Measurements from ENCODE around the gene PAK5. TPM values are rescaled to one million over a fixed set of nuclear protein-coding genes. Genes with fewer than 3 reads are reported as not detected.
"Not testable (repeated sequence)": the region's sequence is repeated elsewhere in the genome, so short reads cannot be mapped to it uniquely, and the experiment has no call there.

PAK5 gene
- polyA plus RNA-seq, 4 donors, result 0.27 to 0.60 (median 0.52) TPM

DNA sequence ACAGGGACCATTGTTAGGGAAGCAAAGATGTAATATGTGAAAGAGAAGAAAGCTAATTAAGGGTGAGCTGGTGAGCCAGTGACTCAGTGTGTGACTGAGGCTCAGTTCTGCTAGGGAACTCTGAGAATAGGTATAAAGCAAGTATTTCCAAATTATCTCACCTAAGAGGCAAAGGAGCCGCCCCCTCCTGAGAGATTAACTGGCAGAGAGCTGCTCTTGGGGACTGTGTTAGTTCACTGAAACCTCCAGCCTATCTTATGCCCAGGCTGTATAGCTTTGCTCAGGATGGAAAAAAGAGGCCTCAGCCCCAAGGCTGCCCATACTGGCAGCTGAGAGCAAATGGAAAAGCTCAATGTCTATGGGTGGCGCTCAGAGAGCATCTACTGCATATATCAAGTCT, 152.0 kb downstream of the PAK5 start:
- DNase-seq (ENCODE audit: low read depth in 4 of 4, low spot score in 3 of 4), result no peak

DNA sequence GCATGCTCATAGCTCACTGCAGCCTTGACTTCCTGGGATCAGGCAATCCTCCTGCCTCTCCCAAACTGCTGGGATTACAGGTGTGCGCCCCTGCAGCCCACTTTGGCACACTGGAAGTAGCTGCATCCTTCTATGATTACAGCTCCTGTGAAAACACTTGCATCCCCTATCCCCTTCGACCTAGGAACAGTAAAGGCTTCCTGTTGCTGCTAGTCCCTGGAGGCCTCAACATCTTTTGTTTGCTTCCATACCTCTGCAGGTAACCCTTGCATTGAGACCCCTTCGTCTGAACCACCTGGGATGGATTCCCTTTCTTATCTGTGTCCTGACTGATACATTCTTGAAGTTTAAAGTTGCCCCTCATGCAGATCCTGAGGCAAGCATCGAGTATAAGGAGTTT, 152.4 kb downstream of the PAK5 start:
- no peak for DNase-seq (ENCODE audit: low read depth in 4 of 4, low spot score in 3 of 4)

DNA sequence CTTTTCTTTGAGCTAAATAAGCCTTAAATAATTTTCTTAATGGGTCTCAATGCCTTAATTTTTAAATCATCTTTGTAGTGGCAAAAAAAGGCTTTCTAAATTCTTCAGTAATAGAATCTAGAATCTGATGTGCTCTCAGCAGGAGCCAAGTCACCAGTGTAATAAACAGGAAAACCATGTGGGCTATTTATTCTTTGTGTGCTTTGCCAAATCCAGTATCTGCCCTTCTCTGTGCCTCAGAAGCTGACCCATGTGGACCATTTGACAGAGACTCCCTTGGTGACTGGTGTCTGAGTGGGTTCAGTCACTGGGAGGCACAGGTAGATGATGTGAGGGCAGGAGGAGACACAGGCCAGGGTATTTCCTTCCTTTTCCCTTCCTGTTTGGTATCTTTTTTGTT, 152.9 kb downstream of the PAK5 start:
- DNase-seq (ENCODE audit: low read depth in 4 of 4, low spot score in 3 of 4), result no peak

- no peak for DNase-seq (ENCODE audit: low read depth in 4 of 4, low spot score in 3 of 4)
Measured at GRCh38 chr20:9685011-9685410, 153.9 kb downstream of the PAK5 start.

DNA sequence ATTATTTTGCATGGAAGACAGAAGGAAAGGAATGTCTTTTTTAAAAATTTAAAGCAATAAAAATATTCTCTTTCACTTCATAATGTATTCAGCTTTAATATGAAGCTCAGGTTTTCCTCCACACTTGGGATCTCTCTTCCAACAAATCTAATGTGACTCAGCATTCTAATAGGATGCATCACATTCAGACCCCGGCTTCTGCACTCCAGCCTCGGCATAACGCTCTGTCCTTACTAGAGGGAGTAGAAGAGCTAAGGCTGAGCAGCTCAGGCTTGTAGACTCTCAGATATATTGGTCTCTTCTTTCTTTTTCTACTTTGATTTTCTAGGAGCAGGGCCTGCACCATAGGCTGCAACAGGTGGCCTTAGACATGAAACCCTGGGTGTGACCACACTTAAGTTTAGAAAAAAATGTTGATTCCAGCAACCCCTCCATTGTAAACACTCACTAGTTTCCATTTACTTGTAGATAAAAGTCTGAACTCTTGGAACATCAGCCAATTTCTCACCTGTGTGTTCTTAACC, 161.7 kb downstream of the PAK5 start:
- DNase-seq (ENCODE audit: low read depth in 4 of 4, low spot score in 3 of 4), result no peak

DNA sequence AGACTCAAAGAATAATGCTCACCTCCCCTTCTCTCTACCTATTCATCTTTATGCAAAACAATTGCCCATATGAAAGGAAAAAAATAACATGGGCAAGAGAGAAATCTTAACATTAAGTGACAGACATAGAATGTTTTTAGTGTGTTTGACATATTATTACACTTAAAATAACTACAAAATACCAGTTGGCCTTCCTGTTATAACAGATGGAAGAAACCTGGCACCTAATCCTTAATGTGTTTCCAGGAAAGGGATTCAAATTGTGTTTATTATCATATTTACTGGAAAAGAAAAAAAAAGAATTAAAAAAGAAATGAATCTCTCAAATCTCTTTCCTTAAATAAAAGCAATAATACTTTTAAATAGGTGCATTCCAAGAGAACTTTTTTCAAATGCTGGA, 165.9 kb downstream of the PAK5 start:
- DNase-seq (ENCODE audit: low read depth in 4 of 4, low spot score in 3 of 4), result no peak

- DNase-seq (ENCODE audit: low read depth in 4 of 4, low spot score in 3 of 4), result no peak
Measured at GRCh38 chr20:9672027-9672426, 166.8 kb downstream of the PAK5 start.

GRCh38 chr20:9668381-9668780, 170.5 kb downstream of the PAK5 start:
- no peak for DNase-seq (ENCODE audit: low read depth in 4 of 4, low spot score in 3 of 4)

GRCh38 chr20:9663423-9663822, 175.5 kb downstream of the PAK5 start:
- no peak for DNase-seq (ENCODE audit: low read depth in 4 of 4, low spot score in 3 of 4)

GRCh38 chr20:9660236-9660868, 178.5 kb downstream of the PAK5 start:
- peak; percentile 8 to 25 (median 17) for DNase-seq (ENCODE audit: low read depth in 4 of 4, low spot score in 3 of 4)

DNA sequence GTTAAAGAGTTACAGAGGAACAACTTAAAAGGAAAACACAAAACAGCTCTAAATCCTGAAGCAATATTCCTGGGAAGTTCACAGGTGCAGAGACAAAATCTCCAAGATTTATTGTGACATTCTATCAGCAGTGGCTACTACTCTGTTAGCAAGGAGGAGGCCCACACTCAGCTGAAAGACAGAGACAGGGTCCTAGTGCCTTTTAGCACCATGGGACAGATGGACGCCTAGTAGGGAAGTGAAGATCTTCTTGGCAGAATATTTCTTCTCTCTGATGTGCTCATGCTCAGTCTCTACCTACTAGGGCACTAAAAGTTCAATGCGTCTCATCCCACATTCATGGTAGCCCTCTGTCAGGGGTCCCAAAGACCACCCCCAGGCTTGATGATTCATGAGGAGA, 191.1 kb downstream of the PAK5 start:
- no peak for DNase-seq (ENCODE audit: low read depth in 4 of 4, low spot score in 3 of 4)

DNA sequence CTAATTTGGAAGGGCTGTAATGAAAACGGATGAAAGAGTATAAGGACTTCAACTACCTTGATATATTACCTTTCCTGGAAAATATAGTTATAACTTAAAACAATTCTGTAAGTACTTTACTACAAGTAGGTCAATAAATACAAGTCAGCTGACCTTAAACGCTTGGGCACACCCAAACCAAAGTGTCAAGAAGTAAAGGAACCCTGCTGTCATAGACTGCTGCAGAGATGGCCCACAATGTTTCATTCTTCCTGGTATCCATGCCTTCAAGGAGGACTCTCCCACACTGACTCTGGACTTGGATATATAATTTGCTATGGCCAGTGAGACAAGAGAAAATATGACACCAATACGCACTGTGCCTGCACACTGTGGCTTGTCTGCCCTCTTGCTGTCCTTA, 192.5 kb downstream of the PAK5 start:
- no peak for DNase-seq (ENCODE audit: low read depth in 4 of 4, low spot score in 3 of 4)

GRCh38 chr20:9642882-9643281, 196.0 kb downstream of the PAK5 start:
- no peak for DNase-seq (ENCODE audit: low read depth in 4 of 4, low spot score in 3 of 4)

DNA sequence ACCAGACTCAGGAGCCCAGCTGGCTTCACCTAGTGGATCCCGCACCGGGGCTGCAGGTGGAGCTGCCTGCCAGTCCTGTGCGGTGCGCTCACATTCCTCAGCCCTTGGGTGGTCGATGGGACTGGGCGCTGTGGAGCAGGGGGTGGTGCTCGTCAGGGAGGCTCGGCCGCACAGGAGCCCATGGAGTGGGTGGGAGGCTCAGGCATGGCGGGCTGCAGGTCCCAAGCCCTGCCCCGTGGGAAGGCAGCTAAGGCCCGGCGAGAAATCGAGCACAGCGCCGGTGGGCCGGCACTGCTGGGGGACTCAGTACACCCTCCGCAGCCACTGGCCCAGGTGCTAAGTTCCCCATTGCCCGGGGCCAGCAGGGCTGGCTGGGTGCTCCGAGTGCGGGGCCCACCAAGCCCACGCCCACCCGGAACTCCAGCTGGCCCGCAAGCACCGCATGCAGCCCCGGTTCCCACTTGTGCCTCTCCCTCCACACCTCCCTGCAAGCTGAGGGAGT, 197.3 kb downstream of the PAK5 start:
- not testable (repeated sequence) for DNase-seq (ENCODE audit: low read depth in 4 of 4, low spot score in 3 of 4)

DNA sequence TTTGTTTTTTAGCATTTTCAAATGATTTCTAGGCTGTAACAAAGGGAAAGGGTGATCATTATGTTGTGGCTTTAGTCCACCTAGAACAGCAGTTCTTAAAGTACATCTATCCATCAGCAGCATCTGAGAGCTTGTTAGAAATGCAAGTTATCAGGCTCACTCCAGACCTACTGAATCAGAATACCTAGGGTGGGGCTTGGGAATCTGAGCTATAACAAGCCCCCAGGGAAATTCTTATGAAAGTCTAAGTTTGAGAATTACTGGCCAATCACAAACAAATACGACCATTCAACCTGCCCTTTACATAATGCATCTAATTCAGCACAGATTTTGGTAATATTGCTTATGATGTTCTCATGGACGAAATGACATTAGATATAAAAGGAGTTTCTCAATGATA, 201.0 kb downstream of the PAK5 start:
- DNase-seq (ENCODE audit: low read depth in 4 of 4, low spot score in 3 of 4), result no peak

DNA sequence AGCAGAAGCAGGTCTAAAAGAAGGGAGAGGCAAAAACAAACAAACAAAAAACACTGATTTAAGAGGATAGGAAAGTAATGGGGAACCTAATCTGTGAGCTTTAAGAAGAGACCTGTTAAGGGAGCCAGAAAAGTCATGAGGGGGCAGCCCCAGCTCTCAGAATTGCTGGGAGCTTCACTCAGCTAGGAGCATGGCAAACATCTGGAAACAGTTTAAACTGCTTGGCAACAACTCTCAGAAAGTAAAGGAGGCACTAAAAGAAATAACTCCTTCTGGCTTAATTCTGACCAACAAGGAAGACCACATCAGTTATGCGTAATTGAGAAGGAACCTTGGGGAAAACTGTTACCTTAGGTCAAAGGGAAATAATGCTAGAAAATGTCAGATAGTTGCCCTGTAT, 203.1 kb downstream of the PAK5 start:
- DNase-seq (ENCODE audit: low read depth in 4 of 4, low spot score in 3 of 4), result no peak

DNA sequence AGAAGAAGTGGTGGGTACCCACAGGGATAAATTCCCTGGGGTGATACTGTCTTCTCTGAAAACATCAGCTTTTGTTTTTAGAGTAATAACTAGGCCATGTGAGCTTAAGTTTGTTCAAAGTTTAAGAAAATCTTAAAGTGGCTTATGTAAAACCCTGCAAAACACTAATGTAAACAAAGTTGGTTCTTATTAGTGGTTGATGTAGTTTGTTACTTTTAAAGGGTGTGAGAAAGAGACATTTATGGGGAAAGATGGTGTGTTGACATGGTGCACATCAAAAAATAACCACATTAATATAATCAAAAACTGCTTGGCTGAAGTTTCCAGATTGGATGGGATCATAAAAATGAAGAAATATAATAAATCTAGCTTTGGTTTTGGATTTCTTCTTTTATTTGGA, 204.5 kb downstream of the PAK5 start:
- no peak for DNase-seq (ENCODE audit: low read depth in 4 of 4, low spot score in 3 of 4)

GRCh38 chr20:9632991-9633390, 205.9 kb downstream of the PAK5 start:
- DNase-seq (ENCODE audit: low read depth in 4 of 4, low spot score in 3 of 4), result no peak

GRCh38 chr20:9632265-9632664, 206.6 kb downstream of the PAK5 start:
- no peak for DNase-seq (ENCODE audit: low read depth in 4 of 4, low spot score in 3 of 4)

- DNase-seq (ENCODE audit: low read depth in 4 of 4, low spot score in 3 of 4), result no peak
Measured at GRCh38 chr20:9630554-9630953, 208.3 kb downstream of the PAK5 start.

- DNase-seq (ENCODE audit: low read depth in 4 of 4, low spot score in 3 of 4), result no peak
Measured at GRCh38 chr20:9629831-9630230, 209.0 kb downstream of the PAK5 start.

GRCh38 chr20:9628589-9628988, 210.3 kb downstream of the PAK5 start:
- DNase-seq (ENCODE audit: low read depth in 4 of 4, low spot score in 3 of 4), result no peak

GRCh38 chr20:9628141-9628540, 210.7 kb downstream of the PAK5 start:
- DNase-seq (ENCODE audit: low read depth in 4 of 4, low spot score in 3 of 4), result no peak

Measured in left renal pelvis (tissue), 4 donors.